Urinary bladder (tissue), 4 donors: ENCODE measurements around the gene SLC36A2. TPM values are rescaled to one million over a fixed set of nuclear protein-coding genes. Genes with fewer than 3 reads are reported as not detected.
"Not testable (repeated sequence)": the region's sequence is repeated elsewhere in the genome, so short reads cannot be mapped to it uniquely, and the experiment has no call there.

ENCODE experiments used
- DNase-seq: peaks from one replicate; pipeline ENCODE4 v3.0.0-alpha.2; 2015; ENCODE audit errors: extremely low spot score
- H3K27ac ChIP-seq: one replicate; pipeline ENCODE4 v1.5.1; 2013; ENCODE audit warnings: low read depth, mild to moderate bottlenecking, moderate library complexity
- H3K36me3 ChIP-seq: one replicate; pipeline ENCODE4 v1.6.1; 2013; ENCODE audit warnings: mild to moderate bottlenecking, moderate library complexity; ENCODE audit not compliant: insufficient read depth
- H3K4me1 ChIP-seq: one replicate; pipeline ENCODE4 v1.6.1; 2013; ENCODE audit warnings: mild to moderate bottlenecking, moderate library complexity; ENCODE audit not compliant: insufficient read depth
- H3K4me3 ChIP-seq: one replicate; pipeline ENCODE4 v1.5.1; 2013; ENCODE audit warnings: low read depth, low read length
- WGBS: extraction: QIAGEN DNeasy Blood & Tissue Kit; methylation state at CpG from one replicate; pipeline ENCODE4 v1.1.7; 2013; 5-methylcytosine and 5-hydroxymethylcytosine counted together
- polyA plus RNA-seq: library from polyadenylated mRNA; stranded (reverse); fragments of 200-250 nt; gene quantifications from one replicate; pipeline ENCODE4 v1.2.3, GENCODE V29; 2013
- total RNA-seq: library from RNA; depleted of rRNA; stranded (reverse); fragments of >200 nt; gene quantifications from one replicate; pipeline ENCODE4 v1.2.3, GENCODE V29; 2014
- donor health status: healthy with polysubstance abuse.
- donor health status: healthy.

Gene SLC36A2
- total RNA-seq (not detected), polyA plus RNA-seq (0.03 TPM)

DNA sequence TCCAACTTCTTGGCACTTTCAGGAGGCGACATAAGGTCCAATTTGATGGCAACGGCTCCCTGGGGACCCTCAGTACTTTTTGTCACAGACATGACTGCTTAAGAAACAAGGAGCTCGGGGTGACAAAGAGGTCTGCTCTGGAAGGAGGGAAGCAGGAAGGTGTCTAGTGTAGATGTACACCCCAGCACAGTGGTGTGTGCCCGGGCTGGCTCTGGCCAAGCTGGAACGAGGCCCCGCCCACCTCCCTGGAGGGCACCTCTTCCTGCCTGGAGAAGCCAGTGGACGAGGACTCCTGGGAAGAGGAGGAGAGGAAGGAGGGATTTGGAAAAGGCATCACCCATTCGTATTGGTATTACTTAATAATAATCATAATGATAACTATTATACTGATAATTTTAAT lies at the start of gene SLC36A2:
Gene SLC36A2 (minus strand): TSS at position 191 of the 400 bp plus-strand sequence. CDS start 99 bp downstream, at position 92.
- H3K36me3 ChIP-seq = no peaks in the 10 kb centered on the region
- 71% methylated on average over 8 of the region's 8 CpGs for WGBS
- H3K27ac ChIP-seq = no peak within 1 kb of the TSS
- H3K4me1 ChIP-seq = no peaks in the 10 kb centered on the region
- H3K4me3 ChIP-seq = no peak within 1 kb of the TSS
- DNase-seq = no peak

DNA sequence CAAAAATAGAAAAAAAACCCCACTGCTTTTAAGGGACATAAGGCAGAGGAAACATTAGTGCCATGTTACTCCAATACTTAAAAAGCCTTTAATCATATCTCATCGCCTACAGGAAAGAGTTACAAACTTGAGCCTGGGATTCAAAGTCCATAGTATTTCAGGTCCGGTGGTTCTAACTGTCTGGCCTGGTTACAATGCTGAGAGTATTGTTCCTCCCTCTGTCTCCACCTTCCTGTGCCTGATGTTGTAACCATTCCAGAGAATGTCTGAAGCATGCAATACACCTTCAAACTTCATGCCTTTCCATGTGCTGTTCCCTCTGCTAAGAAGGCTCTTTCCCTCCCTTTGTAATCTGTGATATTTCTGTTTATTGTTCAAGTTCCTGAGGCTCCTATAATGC lies 41.6 kb upstream of the SLC36A2 start:
- WGBS = 80% methylated on average over 2 of the region's 2 CpGs
- Histone ChIP-seq H3K27ac (no peak overlapping the region), H3K36me3 (no peaks in the 10 kb centered on the region)

GRCh38 chr5:151384106-151384505 lies 36.7 kb upstream of the SLC36A2 start:
- Histone ChIP-seq H3K4me3 (no peak overlapping the region), H3K36me3 (no peaks in the 10 kb centered on the region), H3K4me1 (no peaks in the 10 kb centered on the region), H3K27ac (no peak overlapping the region)
- WGBS = 38% methylated on average over 2 of the region's 2 CpGs
- DNase-seq = no peak

More for the DNA sequence above, 41.6 kb upstream of the SLC36A2 start:
- no peaks in the 10 kb centered on the region for H3K4me1 ChIP-seq
- DNase-seq = no peak
- no peak overlapping the region for H3K4me3 ChIP-seq

DNA sequence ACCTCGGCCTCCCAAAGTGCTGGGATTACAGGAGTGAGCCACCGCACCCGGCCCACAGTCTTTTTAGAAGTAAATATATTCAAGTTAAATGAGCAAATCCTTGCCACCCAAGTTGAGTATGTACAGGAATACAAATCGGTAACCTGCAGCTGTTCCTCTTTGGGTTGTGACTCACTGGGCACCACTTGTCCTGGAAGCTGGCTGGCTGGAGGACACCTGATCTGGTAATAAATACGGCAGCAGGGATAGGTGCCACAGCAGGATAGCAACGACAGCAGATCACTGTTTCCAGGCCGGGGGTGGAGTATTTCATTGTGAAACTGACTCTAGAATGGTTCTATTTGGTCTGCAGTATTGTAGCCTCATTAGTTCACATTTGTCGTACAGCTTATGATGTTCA lies 35.7 kb upstream of the SLC36A2 start:
- 78% methylated on average over 8 of the region's 8 CpGs for WGBS
- no peaks in the 10 kb centered on the region for H3K36me3 ChIP-seq
- no peak overlapping the region for H3K4me3 ChIP-seq
- no peaks in the 10 kb centered on the region for H3K4me1 ChIP-seq
- no peak for DNase-seq
- no peak overlapping the region for H3K27ac ChIP-seq

GRCh38 chr5:151382576-151382975 lies 35.2 kb upstream of the SLC36A2 start:
- no peaks in the 10 kb centered on the region for H3K4me1 ChIP-seq
- DNase-seq = no peak
- no peaks in the 10 kb centered on the region for H3K36me3 ChIP-seq
- H3K27ac ChIP-seq = no peak overlapping the region
- WGBS = 87% methylated on average over 2 of the region's 2 CpGs
- no peak overlapping the region for H3K4me3 ChIP-seq

DNA sequence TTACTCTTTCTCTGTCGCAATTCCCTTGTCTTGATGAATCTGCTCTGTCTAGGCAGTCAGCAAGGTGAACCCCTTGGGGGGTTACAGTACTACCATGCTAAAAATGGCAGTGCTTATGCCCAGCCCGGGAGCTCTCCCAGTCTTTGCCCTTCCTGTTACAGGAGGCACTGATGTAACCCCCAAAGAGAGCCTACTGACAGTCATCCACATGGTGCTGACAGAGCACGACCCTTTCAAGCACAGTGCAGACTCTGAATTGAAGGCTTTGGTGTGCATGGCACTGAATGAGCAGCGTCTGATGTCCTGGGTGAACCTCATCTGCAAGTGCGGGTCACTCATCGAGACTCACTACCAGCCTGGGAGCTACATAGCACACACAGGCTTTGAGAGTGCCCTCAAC lies 34.5 kb upstream of the SLC36A2 start:
- WGBS = 91% methylated on average over 6 of the region's 6 CpGs
- no peaks in the 10 kb centered on the region for H3K4me1 ChIP-seq
- no peaks in the 10 kb centered on the region for H3K36me3 ChIP-seq
- H3K4me3 ChIP-seq = no peak overlapping the region
- no peak for DNase-seq
- H3K27ac ChIP-seq = no peak overlapping the region

DNA sequence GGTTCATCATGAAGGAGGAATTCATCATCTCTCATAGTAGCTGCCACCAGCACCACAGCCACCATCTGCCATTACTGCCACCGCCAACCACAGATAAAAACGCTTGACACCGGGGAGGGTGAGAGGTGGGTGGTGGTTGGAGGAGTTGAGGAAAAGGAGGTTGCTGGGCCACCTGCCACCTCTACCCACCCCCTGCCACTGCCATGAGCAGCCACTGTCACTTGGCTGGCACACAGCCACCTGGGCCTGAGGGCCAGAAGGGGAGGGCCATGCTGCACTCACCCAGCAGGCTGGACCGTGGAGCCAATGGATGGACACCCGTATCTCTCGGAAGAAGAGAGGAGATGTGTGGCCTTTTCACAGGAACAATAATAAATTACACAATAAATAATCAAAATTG lies 31.3 kb upstream of the SLC36A2 start:
- WGBS = 97% methylated on average over 6 of the region's 6 CpGs
- no peak for DNase-seq
- Histone ChIP-seq H3K4me1 (no peaks in the 10 kb centered on the region), H3K4me3 (no peak overlapping the region), H3K36me3 (no peaks in the 10 kb centered on the region), H3K27ac (no peak overlapping the region)

- Histone ChIP-seq H3K27ac (no peak overlapping the region), H3K36me3 (no peaks in the 10 kb centered on the region), H3K4me3 (no peak overlapping the region), H3K4me1 (peaks cover 1% of the 10 kb centered on the region)
- 73% methylated on average over 1 of the region's 1 CpG for WGBS
- no peak for DNase-seq
Observed at GRCh38 chr5:151374539-151374938, 27.2 kb upstream of the SLC36A2 start.

GRCh38 chr5:151367038-151367437 lies 19.7 kb upstream of the SLC36A2 start:
- not testable (repeated sequence) for H3K27ac ChIP-seq, H3K4me1 ChIP-seq, DNase-seq, H3K36me3 ChIP-seq, H3K4me3 ChIP-seq
- WGBS = 71% methylated on average over 6 of the region's 6 CpGs

DNA sequence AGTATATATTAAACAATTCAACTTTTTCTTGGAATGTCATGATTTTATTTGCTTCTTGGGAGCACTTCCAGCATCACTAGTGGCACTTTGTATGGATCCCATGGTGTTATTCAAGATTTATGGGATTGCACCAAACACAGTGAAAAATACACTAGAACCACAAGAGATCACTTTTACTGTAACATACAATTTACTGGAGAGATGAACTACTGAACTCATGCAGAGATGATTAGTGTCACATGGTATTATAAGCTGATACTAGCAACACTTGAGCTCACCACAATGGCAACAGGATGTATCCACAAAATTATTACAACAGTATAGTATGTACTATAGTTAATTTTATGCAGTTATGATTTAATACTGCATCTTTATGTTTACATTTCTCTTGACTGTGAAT lies 16.3 kb upstream of the SLC36A2 start:
- no peak overlapping the region for H3K4me3 ChIP-seq
- no peak for DNase-seq
- H3K36me3 ChIP-seq = no peaks in the 10 kb centered on the region
- no peaks in the 10 kb centered on the region for H3K4me1 ChIP-seq
- no peak overlapping the region for H3K27ac ChIP-seq

DNA sequence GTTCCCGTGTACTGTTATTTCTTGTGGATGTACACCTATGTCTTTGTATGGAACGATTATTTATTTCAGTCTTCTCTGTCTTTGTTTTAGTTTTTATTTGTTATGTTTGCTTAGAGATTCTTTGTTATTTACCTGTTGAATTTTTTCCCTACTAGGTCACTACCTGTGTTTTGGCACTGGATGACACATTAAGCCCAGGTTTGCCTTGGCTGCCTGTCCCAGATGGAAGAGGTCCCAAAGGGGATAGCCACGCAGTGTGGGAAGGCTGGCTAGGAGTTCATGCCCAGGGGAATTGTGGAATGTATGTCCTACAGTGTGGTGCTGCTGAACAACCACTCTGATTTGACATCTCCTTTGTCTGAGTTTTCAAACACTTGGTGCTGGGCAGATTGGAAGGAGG lies 15.6 kb upstream of the SLC36A2 start:
- no peak for DNase-seq
- H3K36me3 ChIP-seq = no peaks in the 10 kb centered on the region
- WGBS = 91% methylated on average over 3 of the region's 3 CpGs
- no peak overlapping the region for H3K27ac ChIP-seq
- H3K4me3 ChIP-seq = no peak overlapping the region
- H3K4me1 ChIP-seq = no peaks in the 10 kb centered on the region

- no peak for DNase-seq
- no peaks in the 10 kb centered on the region for H3K4me1 ChIP-seq
- no peak overlapping the region for H3K27ac ChIP-seq
- WGBS = 67% methylated on average over 2 of the region's 2 CpGs
- H3K36me3 ChIP-seq = no peaks in the 10 kb centered on the region
- H3K4me3 ChIP-seq = no peak overlapping the region
Observed at GRCh38 chr5:151359391-151359790, 12.0 kb upstream of the SLC36A2 start.

GRCh38 chr5:151357792-151358191 lies 10.4 kb upstream of the SLC36A2 start:
- Histone ChIP-seq H3K36me3 (no peaks in the 10 kb centered on the region), H3K27ac (no peak overlapping the region), H3K4me3 (no peak overlapping the region), H3K4me1 (no peaks in the 10 kb centered on the region)
- 46% methylated on average over 2 of the region's 2 CpGs for WGBS
- DNase-seq = no peak

- Histone ChIP-seq H3K36me3 (no peaks in the 10 kb centered on the region), H3K27ac (no peak overlapping the region), H3K4me1 (no peaks in the 10 kb centered on the region), H3K4me3 (no peak overlapping the region)
- no peak for DNase-seq
- 82% methylated on average over 3 of the region's 3 CpGs for WGBS
Observed at GRCh38 chr5:151357097-151357496, 9.7 kb upstream of the SLC36A2 start.

DNA sequence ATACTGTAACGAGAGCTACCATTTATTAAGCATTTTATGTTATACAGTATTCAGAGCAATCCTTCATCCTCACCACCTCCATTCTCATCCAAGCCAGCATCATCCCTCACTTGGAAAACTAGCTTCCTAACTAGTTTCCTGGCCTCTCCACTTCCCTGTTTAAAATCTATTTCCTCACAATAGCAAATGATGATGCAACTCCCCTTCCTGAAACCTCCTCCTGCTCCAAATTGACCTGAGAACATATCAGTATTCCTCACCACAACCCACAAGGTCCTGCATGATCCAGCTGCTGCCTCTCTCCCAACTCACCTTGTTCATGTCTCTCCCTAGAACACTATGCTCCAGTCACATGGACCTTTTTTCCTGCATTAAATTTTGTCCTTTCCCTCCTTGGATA lies 4.3 kb upstream of the SLC36A2 start:
- WGBS = 97% methylated on average over 1 of the region's 1 CpG

More for the DNA sequence above, 4.3 kb upstream of the SLC36A2 start:
- H3K27ac ChIP-seq = no peak overlapping the region
- H3K4me1 ChIP-seq = no peaks in the 10 kb centered on the region
- no peak overlapping the region for H3K4me3 ChIP-seq
- no peak for DNase-seq
- H3K36me3 ChIP-seq = no peaks in the 10 kb centered on the region
